Measurements from ENCODE around the gene PEX14. TPM values are rescaled to one million over a fixed set of nuclear protein-coding genes. Genes with fewer than 3 reads are reported as not detected.
A peak's percentile ranks its signal among the peaks of the same experiment; 100 is the strongest.

Gene PEX14
- total and polyA plus RNA-seq, 5 donors: 17.5 to 24.6 (median 20.8) TPM

DNA sequence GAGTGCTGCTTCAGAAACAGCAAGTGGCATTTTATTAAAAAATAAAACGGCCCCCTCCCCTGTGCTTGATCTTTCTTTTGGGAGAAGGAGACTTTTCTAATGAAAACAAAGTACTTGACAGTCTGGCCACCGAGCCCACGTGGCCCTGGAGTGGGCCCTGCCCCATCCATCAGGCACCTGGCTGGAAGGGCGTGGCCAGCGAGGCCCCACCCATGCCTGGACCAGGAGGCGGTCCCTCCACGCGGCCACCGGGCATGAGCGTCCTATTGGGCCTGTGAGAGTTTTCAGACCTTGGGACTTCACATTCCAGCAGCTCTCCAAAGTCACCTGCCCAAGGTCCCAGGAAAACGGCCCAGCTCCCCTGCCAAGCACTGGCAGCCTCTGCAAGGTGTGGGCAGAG, 177.0 kb downstream of the PEX14 start:
- Histone ChIP-seq H3K27me3 (ENCODE audit: control insufficient read depth, insufficient read depth) (no peaks in the 10 kb centered on the region), H3K4me3 (ENCODE audit: low read length) (no peak overlapping the region), H3K27ac (ENCODE audit: low read length) (no peak overlapping the region), H3K9me3 (ENCODE audit: control insufficient read depth, low read length) (no peaks in the 10 kb centered on the region), H3K4me1 (ENCODE audit: control insufficient read depth, insufficient read depth, low read length) (no peaks in the 10 kb centered on the region)
- ATAC-seq (no peak), DNase-seq (no peak)
- intact Hi-C loops (cut with DNase I): no loop called here
- WGBS: 66% methylated on average over 11 of the region's 11 CpGs

DNA sequence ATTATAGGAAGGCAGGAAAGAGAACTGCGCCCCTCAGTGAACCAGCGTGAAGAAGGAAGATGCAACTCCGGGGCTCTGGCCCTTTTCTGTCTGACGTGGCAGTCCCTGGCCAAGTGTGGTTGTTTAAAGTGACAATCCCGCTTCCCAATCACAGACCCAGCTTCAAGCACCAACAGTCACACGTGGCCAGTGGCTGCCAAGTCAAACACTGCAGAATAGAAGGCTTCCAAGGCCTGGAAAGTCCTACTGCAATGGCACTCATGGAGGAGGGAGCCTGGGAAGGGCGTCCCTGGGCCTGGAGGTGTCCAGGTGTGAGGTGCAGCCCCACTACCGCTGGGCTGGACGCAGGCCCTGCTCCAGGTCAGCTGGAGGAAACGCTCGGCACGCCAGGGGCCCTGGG, 177.9 kb downstream of the PEX14 start:
- Histone ChIP-seq H3K27ac (ENCODE audit: low read length) (no peak overlapping the region), H3K27me3 (ENCODE audit: control insufficient read depth, insufficient read depth) (no peaks in the 10 kb centered on the region), H3K4me3 (ENCODE audit: low read length) (no peak overlapping the region), H3K4me1 (ENCODE audit: control insufficient read depth, insufficient read depth, low read length) (no peaks in the 10 kb centered on the region), H3K9me3 (ENCODE audit: control insufficient read depth, low read length) (no peaks in the 10 kb centered on the region)
- ATAC-seq (no peak), DNase-seq (no peak)
- WGBS: 75% methylated on average over 12 of the region's 12 CpGs
- intact Hi-C loops (cut with DNase I): no loop called here

DNA sequence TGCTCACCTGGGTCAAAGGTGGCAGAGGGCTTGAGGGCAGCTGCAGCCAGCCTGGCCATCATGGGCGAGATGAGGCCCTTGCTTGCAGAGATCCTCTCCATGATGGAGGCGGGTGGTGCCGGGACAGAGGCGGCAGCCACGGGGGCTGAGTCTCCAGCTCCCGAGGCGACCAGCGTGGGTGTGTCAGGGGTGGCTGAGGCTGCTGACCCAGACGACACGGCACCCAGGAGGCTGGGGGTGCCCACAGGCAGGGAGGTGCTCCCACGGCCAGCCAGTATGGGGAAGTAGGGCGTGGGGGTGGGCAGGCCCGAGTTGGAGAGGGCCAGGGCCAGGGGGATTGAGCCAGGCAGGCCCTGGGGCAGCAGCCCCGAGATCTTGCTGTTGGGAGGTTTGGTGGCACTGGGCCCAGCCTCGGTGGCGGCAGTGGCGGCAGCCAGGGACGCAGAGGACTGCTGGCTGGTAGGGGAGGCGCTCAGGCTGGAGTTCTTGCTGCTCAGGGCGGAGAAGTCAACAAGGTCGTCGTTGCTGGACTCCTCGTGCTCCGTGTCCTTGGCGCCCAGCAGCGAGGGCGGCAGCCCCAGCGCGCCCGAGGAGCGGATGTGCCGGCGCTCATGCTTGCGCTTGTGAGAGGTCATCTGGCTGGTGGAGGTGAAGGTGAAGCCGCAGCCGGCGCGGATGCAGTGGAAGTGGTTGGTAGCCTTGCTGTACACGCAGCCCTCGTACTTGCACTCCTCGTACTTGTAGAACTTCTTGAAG, 178.8 kb downstream of the PEX14 start:
- intact Hi-C loops (cut with DNase I): no loop called here

DNA sequence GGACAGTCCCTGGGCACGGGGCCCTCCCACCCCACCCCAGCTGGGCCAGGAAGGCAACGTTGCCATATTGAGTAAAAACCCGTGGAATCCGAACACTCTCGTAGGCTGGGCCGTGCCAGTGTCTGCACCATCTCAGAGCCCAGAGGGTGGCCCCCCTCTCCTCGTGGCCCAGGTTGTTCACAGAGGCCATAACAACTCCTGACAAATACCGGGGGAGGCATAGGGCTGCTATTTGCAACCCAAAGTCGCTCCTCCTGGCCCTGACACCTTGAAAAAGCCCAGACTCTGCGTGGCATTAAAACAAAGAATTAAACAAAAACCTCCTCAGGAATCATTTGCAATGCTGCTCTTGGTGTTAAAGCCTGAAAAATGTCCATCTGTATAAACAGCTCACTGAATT, 180.3 kb downstream of the PEX14 start:
- WGBS: 77% methylated on average over 10 of the region's 10 CpGs
- Histone ChIP-seq H3K4me1 (ENCODE audit: control insufficient read depth, insufficient read depth, low read length) (no peaks in the 10 kb centered on the region), H3K27me3 (ENCODE audit: control insufficient read depth, insufficient read depth) (no peaks in the 10 kb centered on the region), H3K27ac (ENCODE audit: low read length) (no peak overlapping the region), H3K4me3 (ENCODE audit: low read length) (no peak overlapping the region), H3K9me3 (ENCODE audit: control insufficient read depth, low read length) (no peaks in the 10 kb centered on the region)
- no peak for DNase-seq
- ATAC-seq: no peak
- intact Hi-C loops (cut with DNase I): no loop called here

More for the DNA sequence above, 178.8 kb downstream of the PEX14 start:
- Histone ChIP-seq H3K4me3 (ENCODE audit: low read length) (no peak overlapping the region), H3K27me3 (ENCODE audit: control insufficient read depth, insufficient read depth) (no peaks in the 10 kb centered on the region), H3K4me1 (ENCODE audit: control insufficient read depth, insufficient read depth, low read length) (no peaks in the 10 kb centered on the region), H3K9me3 (ENCODE audit: control insufficient read depth, low read length) (no peaks in the 10 kb centered on the region), H3K27ac (ENCODE audit: low read length) (no peak overlapping the region)
- ATAC-seq (no peak), DNase-seq (peak in 1 of 3 donors; percentile 59)
- 90% methylated on average over 41 of the region's 41 CpGs for WGBS

DNA sequence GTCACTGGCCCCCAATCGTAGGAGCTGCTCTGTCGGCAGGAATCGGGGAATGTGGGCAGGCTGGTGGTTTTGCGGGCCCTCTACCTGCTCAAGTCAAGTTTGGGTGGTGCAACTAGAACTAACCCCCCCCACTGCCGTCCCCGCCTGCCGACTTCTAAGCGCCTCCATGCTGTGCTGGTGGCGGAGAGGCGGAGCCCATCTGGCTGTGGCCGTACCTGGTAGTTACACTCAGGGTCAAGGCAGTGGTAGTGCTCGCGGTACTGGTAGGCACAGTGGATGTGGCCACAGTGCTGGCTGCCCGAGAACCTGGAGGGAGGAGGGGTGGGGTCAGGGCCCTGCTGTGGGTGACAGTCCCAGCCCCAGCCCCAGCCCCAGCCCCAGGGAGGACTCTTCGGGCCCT, 181.7 kb downstream of the PEX14 start:
- DNase-seq (no peak), ATAC-seq (no peak)
- H3K27me3 ChIP-seq (ENCODE audit: control insufficient read depth, insufficient read depth): no peaks in the 10 kb centered on the region
- H3K4me3 ChIP-seq (ENCODE audit: low read length): no peak overlapping the region
- no peaks in the 10 kb centered on the region for H3K9me3 ChIP-seq (ENCODE audit: control insufficient read depth, low read length)
- no peaks in the 10 kb centered on the region for H3K4me1 ChIP-seq (ENCODE audit: control insufficient read depth, insufficient read depth, low read length)
- WGBS: 82% methylated on average over 15 of the region's 15 CpGs
- H3K27ac ChIP-seq (ENCODE audit: low read length): no peak overlapping the region
- intact Hi-C loops (cut with DNase I): no loop called here

DNA sequence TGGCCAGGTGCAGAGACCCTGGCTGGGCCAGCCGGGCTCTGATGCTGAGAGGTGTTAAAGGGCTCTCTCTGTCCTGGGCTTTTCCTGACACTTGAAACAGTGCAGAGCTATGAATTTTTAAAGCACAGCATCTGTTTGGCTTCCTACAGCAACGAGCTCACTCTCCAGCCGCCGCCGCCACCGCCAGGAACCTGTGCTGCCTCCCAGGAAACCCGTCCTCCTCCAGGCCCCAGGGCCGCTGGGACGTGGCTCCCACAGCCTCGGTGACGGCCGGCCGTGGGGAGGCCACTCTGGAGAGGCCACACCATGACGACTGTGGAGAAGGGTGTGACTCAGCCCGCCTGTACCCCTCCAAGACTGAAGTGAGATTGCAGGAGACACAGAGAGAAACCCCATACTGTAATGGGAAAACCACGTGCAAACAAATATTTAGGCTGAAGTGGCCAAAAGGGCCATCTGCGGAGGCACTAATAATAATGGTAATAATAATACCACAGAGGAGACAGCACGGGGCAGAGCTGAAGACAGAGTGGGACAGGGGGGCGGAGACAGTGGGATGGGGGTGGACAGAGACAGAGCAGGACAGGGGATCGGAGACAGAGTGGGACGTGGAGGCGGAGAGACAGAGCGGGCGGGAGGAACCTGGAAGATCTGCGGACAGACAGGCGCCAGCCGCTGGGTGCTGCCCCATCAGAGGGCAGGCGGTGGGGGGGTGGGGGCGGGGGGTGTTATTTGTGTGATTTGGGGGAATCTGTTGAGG, 182.5 kb downstream of the PEX14 start:
- DNase-seq: no peak
- no peaks in the 10 kb centered on the region for H3K9me3 ChIP-seq (ENCODE audit: control insufficient read depth, low read length)
- H3K4me3 ChIP-seq (ENCODE audit: low read length): no peak overlapping the region
- no peak for ATAC-seq
- H3K27me3 ChIP-seq (ENCODE audit: control insufficient read depth, insufficient read depth): no peaks in the 10 kb centered on the region
- H3K27ac ChIP-seq (ENCODE audit: low read length): no peak overlapping the region
- H3K4me1 ChIP-seq (ENCODE audit: control insufficient read depth, insufficient read depth, low read length): no peaks in the 10 kb centered on the region
- intact Hi-C loops (cut with DNase I): no loop called here
- WGBS: 53% methylated on average over 29 of the region's 29 CpGs

DNA sequence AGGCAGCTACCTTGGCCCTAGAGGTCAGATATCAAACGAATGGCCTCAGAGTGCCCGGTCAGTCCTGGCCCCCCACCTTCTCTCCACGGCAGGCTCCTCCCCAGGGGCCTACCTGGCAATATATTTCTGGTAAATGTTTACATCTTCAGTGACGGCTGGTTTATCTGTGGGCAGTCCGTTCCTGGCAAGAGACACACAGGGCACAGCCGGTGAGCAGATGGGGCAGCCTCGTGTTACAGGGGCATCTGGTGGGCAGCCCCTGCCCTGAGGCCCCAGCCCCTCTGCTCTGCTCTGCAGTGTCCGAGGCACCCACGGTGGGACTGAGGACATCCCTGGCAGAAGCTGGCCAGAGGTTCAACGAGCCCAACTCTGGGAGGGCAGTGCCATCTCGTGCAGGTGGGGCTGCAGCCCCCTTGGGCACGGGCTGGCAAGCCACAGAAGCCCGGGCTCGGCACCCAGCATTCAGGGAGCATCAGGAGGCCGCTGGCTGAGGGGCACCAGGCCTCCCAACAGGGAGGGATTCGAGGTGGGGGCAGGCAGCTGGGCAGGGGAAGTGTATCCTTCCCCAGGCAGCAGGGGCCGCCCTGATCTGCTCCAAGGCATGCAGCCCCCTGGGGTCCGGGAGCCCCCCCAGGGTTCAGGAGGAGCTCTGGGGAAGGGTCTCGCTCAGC, 183.8 kb downstream of the PEX14 start:
- DNase-seq (no peak), ATAC-seq (no peak)
- Histone ChIP-seq H3K27me3 (ENCODE audit: control insufficient read depth, insufficient read depth) (no peaks in the 10 kb centered on the region), H3K4me1 (ENCODE audit: control insufficient read depth, insufficient read depth, low read length) (peaks cover 3% of the 10 kb centered on the region), H3K4me3 (ENCODE audit: low read length) (no peak overlapping the region), H3K9me3 (ENCODE audit: control insufficient read depth, low read length) (no peaks in the 10 kb centered on the region), H3K27ac (ENCODE audit: low read length) (no peak overlapping the region)
- WGBS: 80% methylated on average over 19 of the region's 19 CpGs
- intact Hi-C loops (cut with DNase I): no loop called here

DNA sequence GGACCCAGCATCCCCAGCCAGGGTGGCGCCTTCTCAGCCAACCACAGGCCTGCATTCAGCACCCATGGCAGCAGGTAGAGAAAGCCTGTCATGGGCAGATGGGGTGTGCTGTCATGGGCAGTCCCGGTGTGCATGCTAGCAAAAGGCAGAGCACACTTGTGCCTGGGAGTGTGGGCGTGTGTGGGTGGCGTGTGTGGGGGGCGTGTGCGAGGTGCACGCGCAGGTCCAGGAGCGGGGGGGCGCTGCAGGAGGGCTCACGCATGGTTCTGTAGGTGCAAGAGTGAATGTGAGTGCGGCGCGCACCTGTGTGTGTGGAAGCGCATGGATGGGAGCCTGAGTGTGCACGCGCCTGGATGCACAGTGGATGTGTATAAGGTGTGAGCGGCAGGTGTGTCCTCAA, 184.5 kb downstream of the PEX14 start:
- H3K4me1 ChIP-seq (ENCODE audit: control insufficient read depth, insufficient read depth, low read length): peaks cover 3% of the 10 kb centered on the region
- intact Hi-C loops (cut with DNase I): no loop called here
- WGBS: 95% methylated on average over 18 of the region's 18 CpGs

DNA sequence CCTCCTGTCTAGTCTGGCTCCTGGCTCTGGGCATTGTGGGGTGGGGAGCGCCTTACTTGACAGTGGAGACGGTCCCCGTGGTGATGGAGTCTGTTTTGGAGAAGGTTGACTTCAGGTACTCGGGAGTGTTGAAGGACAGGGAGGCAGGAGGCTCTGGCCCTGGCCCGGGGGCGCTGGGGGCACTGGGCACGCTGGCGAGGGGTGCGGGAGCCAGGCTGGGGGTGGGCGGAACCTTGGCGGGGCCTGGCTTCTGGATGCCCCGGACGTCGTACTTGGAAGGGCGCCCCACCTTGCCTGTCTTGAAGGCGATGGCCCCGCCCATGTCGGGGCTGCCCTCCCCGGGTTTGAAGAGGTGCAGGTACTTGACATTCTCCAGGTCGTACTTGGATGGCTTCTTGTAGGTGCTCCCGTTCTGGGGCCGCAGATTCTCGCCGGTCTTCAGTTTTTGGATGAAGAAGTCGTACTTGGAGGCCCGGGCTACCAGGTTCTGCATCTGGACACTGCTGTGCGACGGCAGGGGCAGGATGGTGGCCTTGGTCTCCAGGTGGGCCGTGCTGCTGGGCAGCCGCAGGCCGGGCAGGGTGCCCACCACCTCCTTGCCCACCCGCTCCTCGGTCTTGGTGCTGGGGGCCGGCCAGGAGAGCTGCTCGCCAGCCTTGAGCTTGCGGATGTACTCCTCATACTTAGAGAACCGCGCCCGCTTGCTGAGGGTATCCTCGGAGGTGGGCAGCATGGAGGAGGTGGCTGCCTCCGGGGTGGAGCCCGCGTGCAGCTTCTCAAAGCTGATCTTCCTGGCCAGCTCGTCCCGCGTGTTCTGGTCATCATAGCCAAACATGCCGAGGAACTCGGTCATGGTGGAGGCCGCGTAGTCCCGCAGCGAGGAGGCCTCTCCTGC, 185.1 kb downstream of the PEX14 start:
- intact Hi-C loops (cut with DNase I): no loop called here

More for the DNA sequence above, 184.5 kb downstream of the PEX14 start:
- ATAC-seq (no peak), DNase-seq (no peak)
- Histone ChIP-seq H3K27me3 (ENCODE audit: control insufficient read depth, insufficient read depth) (no peaks in the 10 kb centered on the region), H3K4me3 (ENCODE audit: low read length) (no peak overlapping the region), H3K27ac (ENCODE audit: low read length) (no peak overlapping the region), H3K9me3 (ENCODE audit: control insufficient read depth, low read length) (no peaks in the 10 kb centered on the region)

DNA sequence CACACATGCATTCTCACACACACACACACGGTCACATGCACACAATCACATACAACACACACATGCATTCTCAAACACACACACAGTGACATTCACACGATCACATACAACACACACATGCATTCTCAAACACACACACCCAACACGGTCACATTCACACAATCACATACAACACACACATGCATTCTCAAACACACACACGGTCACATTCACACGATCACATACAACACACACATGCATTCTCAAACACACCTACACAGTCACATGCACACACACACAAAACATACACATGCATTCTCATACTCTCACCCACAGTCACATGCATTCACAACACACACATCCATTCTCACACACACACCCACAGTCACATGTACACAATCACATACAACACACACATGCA, 186.7 kb downstream of the PEX14 start:
- ATAC-seq (no peak), DNase-seq (no peak)
- H3K27ac ChIP-seq (ENCODE audit: low read length): no peak overlapping the region
- H3K27me3 ChIP-seq (ENCODE audit: control insufficient read depth, insufficient read depth): no peaks in the 10 kb centered on the region
- no peak overlapping the region for H3K4me3 ChIP-seq (ENCODE audit: low read length)
- no peaks in the 10 kb centered on the region for H3K9me3 ChIP-seq (ENCODE audit: control insufficient read depth, low read length)
- 95% methylated on average over 5 of the region's 5 CpGs for WGBS
- intact Hi-C loops (cut with DNase I): no loop called here
- H3K4me1 ChIP-seq (ENCODE audit: control insufficient read depth, insufficient read depth, low read length): peaks cover 6% of the 10 kb centered on the region

More for the DNA sequence above, 185.1 kb downstream of the PEX14 start:
- peaks cover 3% of the 10 kb centered on the region for H3K4me1 ChIP-seq (ENCODE audit: control insufficient read depth, insufficient read depth, low read length)
- WGBS: 91% methylated on average over 52 of the region's 52 CpGs
- H3K9me3 ChIP-seq (ENCODE audit: control insufficient read depth, low read length): no peaks in the 10 kb centered on the region
- ATAC-seq: no peak
- no peaks in the 10 kb centered on the region for H3K27me3 ChIP-seq (ENCODE audit: control insufficient read depth, insufficient read depth)
- H3K4me3 ChIP-seq (ENCODE audit: low read length): no peak overlapping the region
- DNase-seq: no peak
- H3K27ac ChIP-seq (ENCODE audit: low read length): no peak overlapping the region
